Activated T-cell treated with anti-CD3 and anti-CD28 coated beads, Interleukin-2, amount 50 U/mL, for 4 hours (primary cell): ENCODE results near the gene CNTNAP2. TPM values are rescaled to one million over a fixed set of nuclear protein-coding genes. Genes with fewer than 3 reads are reported as not detected.
"Not testable (repeated sequence)": the region's sequence is repeated elsewhere in the genome, so short reads cannot be mapped to it uniquely, and the experiment has no call there.

Experiments
- ATAC-seq, 2 donors: fragments of 200-7000 bp; cut with Tn5 transposase; one replicate each; pipeline ENCODE4 v1.10.0; 2021
- DNase-seq: peaks from one replicate; pipeline ENCODE4 v3.0.0-alpha.2; 2020
- H3K27me3 Mint-ChIP-seq: one replicate; pipeline ENCODE4 v1.8.0; 2021; ENCODE audit warnings: low read depth, mixed read lengths
- H3K36me3 Mint-ChIP-seq: one replicate; pipeline ENCODE4 v1.8.0; 2022; ENCODE audit warnings: mixed read lengths; ENCODE audit not compliant: insufficient read depth
- H3K4me1 Mint-ChIP-seq: one replicate; pipeline ENCODE4 v1.8.0; 2021; ENCODE audit warnings: low read depth, mixed read lengths
- H3K4me3 Mint-ChIP-seq: one replicate; pipeline ENCODE4 v1.8.0; 2021; ENCODE audit warnings: mild to moderate bottlenecking, moderate library complexity, mixed read lengths
- H3K9me3 Mint-ChIP-seq: one replicate; pipeline ENCODE4 v1.8.0; 2021; ENCODE audit warnings: mixed read lengths
- total RNA-seq, 3 donors: library from RNA; stranded (reverse); gene quantifications; one replicate each; pipeline ENCODE4 v1.2.1, GENCODE V29; 2021

The CNTNAP2 gene
- total RNA-seq, 3 donors from 2014 or later, result not detected

DNA sequence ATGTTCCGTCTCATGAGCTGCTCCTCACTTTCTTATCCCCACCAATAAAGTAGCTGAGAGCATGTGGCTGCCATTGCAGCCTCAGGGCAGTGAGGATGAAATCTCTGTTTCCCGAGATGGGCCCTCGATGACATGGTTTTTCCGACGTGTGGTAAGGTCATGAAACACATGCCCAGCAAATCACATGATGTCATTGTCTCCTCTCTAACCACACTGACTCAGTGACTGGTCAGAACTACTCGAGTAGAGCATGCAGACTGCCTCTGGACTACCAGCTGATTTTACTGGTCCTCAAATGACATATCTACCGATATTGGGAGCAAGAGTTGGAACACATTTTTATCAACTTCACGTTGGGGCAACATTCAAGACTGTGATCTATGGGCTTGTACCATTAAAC is 786.1 kb downstream of the CNTNAP2 start:
- H3K9me3 Mint-ChIP-seq, result peaks cover 13% of the 10 kb centered on the region
- H3K4me1 Mint-ChIP-seq, result no peaks in the 10 kb centered on the region
- H3K27me3 Mint-ChIP-seq, result no peaks in the 10 kb centered on the region
- ATAC-seq (no peak), DNase-seq (no peak)
- no peak overlapping the region for H3K4me3 Mint-ChIP-seq
- H3K36me3 Mint-ChIP-seq, result no peaks in the 10 kb centered on the region

DNA sequence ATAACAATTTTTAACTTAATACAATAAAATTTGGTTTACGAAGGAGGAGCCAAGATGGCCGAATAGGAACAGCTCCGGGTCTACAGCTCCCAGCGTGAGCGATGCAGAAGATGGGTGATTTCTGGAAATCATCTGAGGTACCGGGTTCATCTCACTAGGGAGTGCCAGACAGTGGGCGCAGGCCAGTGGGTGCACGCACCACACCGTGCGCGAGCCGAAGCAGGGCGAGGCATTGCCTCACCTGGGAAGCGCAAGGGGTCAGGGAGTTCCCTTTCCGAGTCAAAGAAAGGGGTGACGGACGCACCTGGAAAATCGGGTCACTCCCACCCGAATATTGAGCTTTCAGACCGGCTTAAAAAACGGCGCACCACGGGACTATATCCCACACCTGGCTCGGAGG is 789.1 kb downstream of the CNTNAP2 start:
- ATAC-seq, H3K4me3 Mint-ChIP-seq, DNase-seq, H3K27me3 Mint-ChIP-seq, H3K36me3 Mint-ChIP-seq, H3K9me3 Mint-ChIP-seq, H3K4me1 Mint-ChIP-seq: not testable (repeated sequence)

DNA sequence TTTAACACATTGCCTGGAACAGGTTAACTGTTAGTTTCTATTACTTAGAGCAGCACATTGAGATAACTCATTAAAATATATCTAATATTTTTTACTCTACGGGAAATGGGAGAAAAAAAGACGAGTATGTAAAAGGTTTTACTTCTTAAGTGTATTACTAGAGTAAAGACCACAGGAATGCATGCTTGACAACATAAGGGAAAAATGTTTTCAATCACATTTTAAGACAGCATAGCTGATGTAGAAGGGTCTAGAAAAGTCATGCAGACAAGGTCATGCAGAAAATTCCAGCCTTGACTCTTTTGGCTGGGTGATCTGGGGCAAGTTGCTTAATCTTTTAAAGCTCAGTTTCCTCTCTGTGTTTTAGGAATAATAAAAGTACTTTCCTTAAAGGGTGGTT is 806.2 kb downstream of the CNTNAP2 start:
- DNase-seq, result no peak
- Mint-ChIP-seq H3K36me3 (no peaks in the 10 kb centered on the region), H3K4me1 (no peaks in the 10 kb centered on the region), H3K27me3 (no peaks in the 10 kb centered on the region), H3K4me3 (no peak overlapping the region), H3K9me3 (peaks cover 20% of the 10 kb centered on the region)
- no peak for ATAC-seq

DNA sequence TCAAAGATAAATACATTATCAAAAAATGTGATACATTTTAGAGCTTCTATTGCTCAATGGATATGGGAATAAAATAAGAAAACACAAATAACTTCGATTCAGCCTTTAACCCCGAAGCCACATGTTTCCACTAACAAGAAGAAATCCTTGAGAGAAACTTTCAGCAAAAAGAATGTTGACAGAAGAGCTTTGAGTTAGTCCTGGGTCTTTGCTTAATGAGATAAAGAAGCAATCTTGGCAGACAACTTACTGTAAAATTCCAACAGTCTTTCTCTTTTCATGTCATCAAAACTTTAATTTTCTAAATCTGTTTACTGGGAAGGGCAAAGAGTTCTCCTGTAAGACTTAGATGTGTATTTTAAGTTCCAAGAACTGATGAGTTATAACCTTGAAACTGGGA is 810.2 kb downstream of the CNTNAP2 start:
- no peaks in the 10 kb centered on the region for H3K36me3 Mint-ChIP-seq
- peaks cover 7% of the 10 kb centered on the region for H3K9me3 Mint-ChIP-seq
- no peak for ATAC-seq
- no peak overlapping the region for H3K4me3 Mint-ChIP-seq
- H3K27me3 Mint-ChIP-seq, result no peaks in the 10 kb centered on the region
- DNase-seq, result no peak
- H3K4me1 Mint-ChIP-seq, result no peaks in the 10 kb centered on the region

DNA sequence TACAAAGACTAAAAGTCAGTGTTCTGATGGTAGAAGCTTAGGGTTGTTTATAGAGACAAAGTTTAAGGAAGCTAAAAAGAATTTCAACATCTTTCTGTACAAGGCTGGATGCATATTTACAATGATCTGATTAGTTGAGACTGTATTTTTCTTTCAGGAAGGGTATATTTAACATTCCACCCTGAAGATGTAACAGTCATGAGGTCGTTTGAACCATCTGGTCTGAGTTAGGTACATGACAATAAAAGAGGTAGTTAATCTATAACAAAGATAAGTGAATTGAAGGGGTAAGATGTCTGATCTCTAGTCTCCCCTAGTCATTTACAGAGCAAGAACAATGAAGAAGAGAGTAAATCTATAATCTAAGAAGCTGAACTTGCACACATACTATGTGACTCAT is 821.2 kb downstream of the CNTNAP2 start:
- no peaks in the 10 kb centered on the region for H3K4me1 Mint-ChIP-seq
- ATAC-seq, result no peak
- no peaks in the 10 kb centered on the region for H3K27me3 Mint-ChIP-seq
- no peak for DNase-seq
- H3K36me3 Mint-ChIP-seq, result no peaks in the 10 kb centered on the region
- no peak overlapping the region for H3K4me3 Mint-ChIP-seq
- H3K9me3 Mint-ChIP-seq, result peaks cover 21% of the 10 kb centered on the region

DNA sequence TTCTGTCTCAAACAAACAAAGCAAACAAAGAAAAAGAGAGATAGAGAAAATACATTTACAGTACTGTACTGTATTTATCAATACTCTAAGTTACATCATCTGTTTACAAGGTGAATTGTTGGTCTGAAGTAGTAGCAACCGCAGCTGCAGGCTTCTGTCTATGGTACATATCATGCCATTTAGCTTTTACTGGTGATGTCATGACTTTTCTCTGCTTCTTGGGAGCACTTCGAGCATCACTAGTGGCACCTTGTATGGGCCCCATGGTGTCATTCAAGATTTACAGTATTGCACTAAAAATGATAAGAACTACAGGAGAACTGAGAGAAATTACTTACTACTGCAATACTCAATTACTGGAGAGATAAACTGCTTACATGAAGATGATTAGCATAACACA is 826.9 kb downstream of the CNTNAP2 start:
- H3K27me3 Mint-ChIP-seq, result no peaks in the 10 kb centered on the region
- H3K36me3 Mint-ChIP-seq, result no peaks in the 10 kb centered on the region
- DNase-seq (no peak), ATAC-seq (no peak)
- peaks cover 24% of the 10 kb centered on the region for H3K9me3 Mint-ChIP-seq
- H3K4me3 Mint-ChIP-seq, result no peak overlapping the region
- no peaks in the 10 kb centered on the region for H3K4me1 Mint-ChIP-seq

DNA sequence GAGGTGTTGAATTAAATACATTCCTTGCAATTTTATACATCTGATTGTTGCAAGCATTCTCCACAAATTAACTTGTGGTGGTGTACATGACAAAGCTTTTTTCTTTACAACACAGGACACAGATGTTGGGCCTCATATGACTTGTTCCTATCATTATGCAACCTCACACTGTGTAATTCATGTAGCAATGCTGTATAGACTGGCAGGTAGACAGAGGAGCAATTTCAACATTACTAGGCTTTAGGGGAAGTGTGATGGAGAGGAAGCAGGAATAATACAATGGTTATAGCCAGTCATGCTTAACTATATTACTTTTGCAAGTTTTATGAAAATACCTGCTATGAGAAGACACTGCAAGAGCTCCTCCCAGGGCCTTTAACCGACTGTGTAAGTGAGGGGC is 832.1 kb downstream of the CNTNAP2 start:
- ATAC-seq, result no peak
- no peak for DNase-seq
- Mint-ChIP-seq H3K27me3 (no peaks in the 10 kb centered on the region), H3K36me3 (no peaks in the 10 kb centered on the region), H3K4me3 (no peak overlapping the region), H3K9me3 (peaks cover 16% of the 10 kb centered on the region), H3K4me1 (no peaks in the 10 kb centered on the region)

DNA sequence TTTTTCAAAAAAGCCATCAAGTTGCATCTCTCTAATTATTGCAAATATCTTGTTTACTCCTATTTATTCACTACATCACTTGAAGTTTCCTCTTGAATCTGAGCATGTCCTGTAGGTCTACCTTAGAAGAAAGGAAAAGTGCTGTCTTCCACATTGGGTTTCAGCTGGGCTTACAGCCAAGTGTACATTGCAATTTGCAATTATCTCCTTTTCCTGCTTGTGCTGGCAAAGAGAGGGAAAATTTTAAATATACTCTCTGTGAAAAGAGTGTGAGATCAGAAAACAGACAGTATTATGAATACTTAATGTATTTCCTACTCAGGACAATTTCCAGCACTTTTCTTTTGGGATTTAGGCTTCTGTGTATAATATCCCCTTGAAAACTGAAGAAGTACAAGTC is 839.7 kb downstream of the CNTNAP2 start:
- no peak overlapping the region for H3K4me3 Mint-ChIP-seq
- no peaks in the 10 kb centered on the region for H3K36me3 Mint-ChIP-seq
- H3K4me1 Mint-ChIP-seq, result no peaks in the 10 kb centered on the region
- no peaks in the 10 kb centered on the region for H3K27me3 Mint-ChIP-seq
- DNase-seq (no peak), ATAC-seq (no peak)
- peaks cover 14% of the 10 kb centered on the region for H3K9me3 Mint-ChIP-seq

DNA sequence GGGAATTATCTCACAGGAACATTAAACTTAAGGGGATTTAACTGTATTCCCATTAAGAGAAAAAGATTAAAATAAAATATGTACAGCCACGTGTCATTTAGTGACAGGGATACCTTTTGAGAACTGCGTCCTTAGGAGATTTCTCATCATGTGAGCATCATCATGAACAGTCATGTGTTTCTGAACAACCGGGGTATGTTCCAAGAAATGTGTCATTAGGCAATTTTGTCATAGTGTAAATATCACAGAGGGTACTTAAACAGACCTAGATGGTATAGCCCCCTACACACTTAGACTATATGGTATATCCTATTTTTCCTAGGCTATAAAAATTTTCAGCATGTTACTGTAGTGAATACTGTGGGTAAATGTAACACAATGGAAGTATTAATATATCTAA is 840.3 kb downstream of the CNTNAP2 start:
- Mint-ChIP-seq H3K4me3 (no peak overlapping the region), H3K27me3 (no peaks in the 10 kb centered on the region), H3K36me3 (no peaks in the 10 kb centered on the region), H3K4me1 (no peaks in the 10 kb centered on the region), H3K9me3 (peaks cover 15% of the 10 kb centered on the region)
- ATAC-seq (no peak), DNase-seq (no peak)

DNA sequence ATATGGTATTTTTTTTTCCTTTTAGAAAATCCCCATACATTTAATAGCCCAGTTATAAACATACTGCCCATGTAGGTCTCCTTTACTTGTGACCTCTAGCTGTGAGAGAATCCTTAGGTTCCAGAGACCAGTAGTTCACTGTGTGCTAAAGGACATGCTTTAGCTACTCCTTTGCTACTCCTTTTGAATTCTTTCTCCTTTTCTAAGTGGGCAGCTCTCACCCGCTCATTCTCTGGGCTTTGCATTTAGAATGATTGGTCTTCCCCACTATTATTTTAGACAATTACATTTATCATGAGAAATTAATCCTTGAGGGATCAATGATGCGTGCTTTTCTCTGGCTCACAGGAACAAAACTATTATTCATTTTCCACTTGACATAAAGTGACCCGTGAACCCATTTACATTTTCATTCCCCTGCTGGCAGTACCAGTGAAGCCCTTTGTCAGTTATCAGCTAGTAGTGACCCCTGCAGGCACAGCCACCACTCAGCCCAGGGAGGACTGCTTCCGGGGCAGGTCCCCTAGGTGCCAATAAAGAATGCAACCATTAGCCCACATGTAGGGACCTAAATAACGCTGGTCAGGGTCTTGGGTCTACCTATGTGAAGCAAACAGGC is 844.3 kb downstream of the CNTNAP2 start:
- no peak for DNase-seq
- Mint-ChIP-seq H3K4me1 (no peaks in the 10 kb centered on the region), H3K4me3 (no peak overlapping the region), H3K9me3 (peaks cover 14% of the 10 kb centered on the region), H3K27me3 (no peaks in the 10 kb centered on the region), H3K36me3 (no peaks in the 10 kb centered on the region)
- ATAC-seq, result no peak

DNA sequence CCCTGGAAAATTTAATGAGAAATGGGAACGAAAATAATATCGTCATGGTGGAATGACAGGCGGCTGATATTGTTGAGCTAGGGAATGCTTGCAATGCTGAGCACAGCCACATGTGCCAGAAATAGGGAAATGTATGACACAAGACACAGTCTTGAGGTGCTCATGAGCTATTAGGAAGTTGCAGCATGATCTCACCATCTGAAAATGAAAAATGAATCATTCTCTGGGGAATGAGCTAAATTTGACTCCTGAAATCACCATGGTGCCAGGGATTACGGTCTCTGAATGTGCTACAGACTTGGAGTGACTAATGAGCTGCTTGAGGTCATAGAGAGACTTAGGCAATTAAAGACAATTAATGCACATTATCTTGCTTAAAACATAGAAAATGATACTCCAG is 845.0 kb downstream of the CNTNAP2 start:
- Mint-ChIP-seq H3K9me3 (peaks cover 14% of the 10 kb centered on the region), H3K27me3 (no peaks in the 10 kb centered on the region), H3K36me3 (no peaks in the 10 kb centered on the region), H3K4me3 (no peak overlapping the region), H3K4me1 (no peaks in the 10 kb centered on the region)
- no peak for ATAC-seq
- DNase-seq, result no peak

DNA sequence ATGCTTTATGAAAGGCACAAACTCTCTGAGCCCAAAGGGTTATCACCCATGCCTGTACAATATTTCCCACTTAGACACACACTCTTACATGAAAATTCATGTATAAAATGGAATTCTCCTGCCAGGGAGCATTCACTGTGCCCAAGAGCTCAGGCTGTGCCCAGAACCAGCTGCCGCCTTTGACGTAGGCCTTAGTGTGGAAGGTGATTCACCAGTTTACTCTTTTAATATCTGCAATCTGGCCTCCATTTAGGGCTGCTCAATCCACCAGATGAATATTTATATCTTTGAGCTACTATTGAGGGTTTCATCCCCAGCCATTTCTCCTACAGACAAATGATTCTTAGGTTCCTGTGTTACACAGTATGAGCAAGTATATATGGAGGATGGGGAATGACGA is 849.7 kb downstream of the CNTNAP2 start:
- Mint-ChIP-seq H3K36me3 (no peaks in the 10 kb centered on the region), H3K9me3 (peaks cover 7% of the 10 kb centered on the region), H3K4me1 (no peaks in the 10 kb centered on the region), H3K4me3 (no peak overlapping the region), H3K27me3 (no peaks in the 10 kb centered on the region)
- DNase-seq (no peak), ATAC-seq (no peak)

DNA sequence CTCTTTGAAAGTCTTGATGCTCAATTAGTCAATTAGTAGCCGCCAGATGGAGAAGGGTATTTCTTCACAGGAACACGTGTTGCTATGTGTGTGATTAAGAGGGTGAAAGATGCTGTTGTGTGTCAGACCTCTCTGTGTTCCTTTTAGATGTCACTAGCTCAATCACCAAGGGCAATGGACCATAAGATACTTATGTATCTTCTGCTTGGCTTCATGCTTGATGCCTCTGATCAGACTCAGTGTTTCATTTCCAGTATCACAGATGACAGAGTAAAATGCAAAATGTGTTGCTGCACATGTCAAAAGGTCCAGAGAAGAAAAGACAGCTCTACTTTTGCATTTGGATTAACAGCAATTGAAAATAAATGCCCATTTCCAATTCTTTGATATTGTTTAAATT is 865.9 kb downstream of the CNTNAP2 start:
- Mint-ChIP-seq H3K4me1 (no peaks in the 10 kb centered on the region), H3K4me3 (no peak overlapping the region), H3K36me3 (no peaks in the 10 kb centered on the region), H3K9me3 (peaks cover 4% of the 10 kb centered on the region), H3K27me3 (no peaks in the 10 kb centered on the region)
- ATAC-seq (no peak), DNase-seq (no peak)

DNA sequence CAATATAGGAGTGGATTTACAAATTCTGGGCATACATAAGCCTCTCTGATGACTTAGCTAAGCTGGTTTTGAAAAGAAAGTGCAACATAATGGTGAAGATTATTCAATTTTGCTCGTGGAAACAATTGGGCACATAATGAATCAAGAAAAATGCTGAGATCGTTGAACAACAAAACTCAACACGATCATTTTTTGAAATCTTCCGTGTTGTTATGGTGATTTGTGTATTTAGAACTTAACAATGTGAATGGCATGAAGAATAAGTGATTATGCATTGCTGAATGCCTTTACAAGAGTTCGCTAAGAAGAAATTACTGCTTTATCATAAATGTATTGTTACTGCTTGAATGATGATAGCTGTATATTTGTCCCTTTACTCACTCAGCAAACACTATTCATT is 875.0 kb downstream of the CNTNAP2 start:
- DNase-seq (no peak), ATAC-seq (no peak)
- Mint-ChIP-seq H3K36me3 (no peaks in the 10 kb centered on the region), H3K9me3 (peaks cover 24% of the 10 kb centered on the region), H3K27me3 (no peaks in the 10 kb centered on the region), H3K4me1 (no peaks in the 10 kb centered on the region), H3K4me3 (no peak overlapping the region)

DNA sequence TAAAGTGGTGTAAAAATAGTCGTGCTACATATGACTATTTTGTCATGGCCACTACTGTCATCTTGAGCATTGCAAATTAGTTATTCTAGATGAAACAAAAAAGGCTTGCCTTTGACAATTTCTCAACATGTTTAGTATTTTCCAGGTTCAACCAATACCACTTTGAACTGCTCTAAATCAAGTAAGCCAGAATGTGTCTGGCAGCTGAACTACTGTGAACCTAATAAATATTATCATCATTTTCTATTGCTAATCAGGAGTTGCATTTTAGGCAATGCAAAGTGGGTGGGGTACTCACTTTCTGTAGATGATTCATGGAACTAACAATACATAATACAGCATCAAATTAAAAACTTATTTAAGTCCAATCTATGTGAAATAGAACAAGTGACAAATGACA is 877.2 kb downstream of the CNTNAP2 start:
- Mint-ChIP-seq H3K36me3 (no peaks in the 10 kb centered on the region), H3K4me1 (no peaks in the 10 kb centered on the region), H3K9me3 (peaks cover 33% of the 10 kb centered on the region), H3K27me3 (no peaks in the 10 kb centered on the region), H3K4me3 (no peak overlapping the region)
- no peak for ATAC-seq
- no peak for DNase-seq

DNA sequence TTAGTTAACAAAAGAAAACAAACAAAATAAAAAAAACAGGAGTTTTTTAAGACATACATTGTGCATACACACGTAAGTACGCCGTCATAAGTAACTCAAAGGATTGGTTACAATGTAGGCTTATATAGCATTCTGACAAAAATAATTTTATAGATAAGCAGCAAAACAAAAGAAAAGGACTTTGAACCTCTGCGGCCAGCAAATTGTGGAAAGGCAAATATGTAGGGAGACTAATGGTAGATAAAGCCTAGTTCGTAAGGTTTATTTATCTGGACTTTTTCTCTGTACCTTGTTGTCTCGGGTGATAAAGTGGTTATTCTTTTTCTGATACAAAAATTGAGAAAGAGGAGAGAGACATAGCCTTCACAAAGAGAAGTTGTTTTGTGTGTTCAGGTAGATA is 891.9 kb downstream of the CNTNAP2 start:
- Mint-ChIP-seq H3K4me3 (no peak overlapping the region), H3K36me3 (no peaks in the 10 kb centered on the region), H3K9me3 (peaks cover 15% of the 10 kb centered on the region), H3K4me1 (no peaks in the 10 kb centered on the region), H3K27me3 (no peaks in the 10 kb centered on the region)
- ATAC-seq (no peak), DNase-seq (no peak)
